Measurements from ENCODE around the gene ASB3. TPM values are rescaled to one million over a fixed set of nuclear protein-coding genes. Genes with fewer than 3 reads are reported as not detected.

The ASB3 gene
- total and polyA plus RNA-seq, 7 experiments from 2014 or later = 15.0 to 43.2 (median 27.2) TPM

DNA sequence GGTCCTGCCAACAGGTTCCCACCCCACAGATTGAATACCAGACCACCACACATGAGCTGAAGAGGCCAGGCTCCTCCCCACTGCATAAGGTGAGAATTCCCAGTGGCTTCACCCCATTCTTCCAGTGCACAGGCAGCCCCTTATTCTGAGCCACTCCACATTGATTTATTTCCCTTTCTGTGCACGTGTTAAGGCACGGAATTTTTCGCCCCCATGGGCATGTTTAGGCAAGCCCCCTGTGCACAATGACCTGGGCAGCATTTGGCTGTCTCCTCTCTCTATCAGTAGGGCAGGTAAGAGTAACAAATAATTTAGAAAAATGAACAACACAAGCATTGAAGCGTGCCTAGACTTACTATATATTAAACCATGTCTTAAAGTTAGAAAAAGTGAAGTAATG, 34.4 kb downstream of the ASB3 start:
- intact Hi-C loops (cut with micrococcal nuclease) = no loop called here
- H3K4me1 Mint-ChIP-seq = peaks cover 0 to 11% (median 0%) of the 10 kb centered on the region in 7 donors
- Histone ChIP-seq H3K27me3 (ENCODE audit: control insufficient read depth in 2 of 2, insufficient read depth in 2 of 2, low read length in 2 of 2) (no peaks in the 10 kb centered on the region), H3K36me3 (ENCODE audit: control insufficient read depth in 2 of 3, insufficient read depth in 3 of 3, low read length in 3 of 3) (peaks cover 0 to 26% (median 7%) of the 10 kb centered on the region in 3 experiments), H3K4me3 (ENCODE audit: low read length) (no peak overlapping the region), H3K4me1 (ENCODE audit: control insufficient read depth in 2 of 2, insufficient read depth in 2 of 2, low read length in 2 of 2) (no peaks in the 10 kb centered on the region), H3K9me3 (ENCODE audit: control insufficient read depth in 2 of 3, low read length in 3 of 3) (no peaks in the 10 kb centered on the region), H3K27ac (ENCODE audit: low read depth, low read length) (no peak overlapping the region)
- no peaks in the 10 kb centered on the region for H3K27me3 Mint-ChIP-seq
- ChIA-PET CTCF (no interaction called here), POLR2A (interaction anchor here (0.7 kb wide), 1 partner anchor 15 kb away, joined by 3 read pairs; the partner anchor contains the start of gene CHAC2)
- H3K36me3 Mint-ChIP-seq = peaks cover 11 to 49% (median 35%) of the 10 kb centered on the region in 5 donors
- no peak for ATAC-seq
- no peak for DNase-seq
- no peak overlapping the region for H3K4me3 Mint-ChIP-seq
- H3K9me3 Mint-ChIP-seq = peaks cover 0 to 2% (median 0%) of the 10 kb centered on the region in 11 donors
- peak overlapping the region in 2 of 9 donors; percentile 10 to 17 for H3K27ac Mint-ChIP-seq

DNA sequence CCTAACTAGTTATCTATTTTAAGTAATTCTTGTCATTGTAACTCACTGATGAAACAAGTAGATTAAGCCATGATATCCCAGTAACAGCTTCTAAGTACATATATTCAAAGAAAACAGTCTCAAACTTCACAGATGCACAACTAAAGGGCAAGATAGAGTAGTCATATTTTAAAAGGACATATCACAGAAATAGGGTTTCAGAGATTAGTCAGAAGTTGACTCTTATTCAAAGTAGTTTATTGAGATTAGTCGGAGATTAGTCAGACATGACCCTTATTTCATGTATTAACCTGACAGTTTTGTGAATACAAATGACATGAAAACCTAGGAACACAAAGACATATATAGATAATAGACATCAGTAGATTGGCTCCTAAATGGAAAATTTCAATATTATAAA, 35.0 kb downstream of the ASB3 start:
- Mint-ChIP-seq H3K9me3 (peaks cover 0 to 2% (median 0%) of the 10 kb centered on the region in 11 donors), H3K36me3 (peaks cover 10 to 44% (median 34%) of the 10 kb centered on the region in 5 donors), H3K27me3 (no peaks in the 10 kb centered on the region), H3K4me1 (peaks cover 0 to 11% (median 0%) of the 10 kb centered on the region in 7 donors), H3K27ac (no peak overlapping the region), H3K4me3 (no peak overlapping the region)
- ATAC-seq = no peak
- POLR2A ChIA-PET = interaction anchor here (0.7 kb wide), 1 partner anchor 16 kb away, joined by 3 read pairs; the partner anchor contains the start of gene CHAC2
- H3K36me3 ChIP-seq (ENCODE audit: control insufficient read depth in 2 of 3, insufficient read depth in 3 of 3, low read length in 3 of 3) = peaks cover 0 to 26% (median 8%) of the 10 kb centered on the region in 3 experiments
- no peak overlapping the region for H3K4me3 ChIP-seq (ENCODE audit: low read length)
- no peaks in the 10 kb centered on the region for H3K9me3 ChIP-seq (ENCODE audit: control insufficient read depth in 2 of 3, low read length in 3 of 3)
- H3K27ac ChIP-seq (ENCODE audit: low read depth, low read length) = no peak overlapping the region
- intact Hi-C loops (cut with micrococcal nuclease) = no loop called here
- CTCF ChIA-PET = interaction anchor here (0.6 kb wide), 1 partner anchor 150 kb away, joined by 3 read pairs; no protein-coding TSS in a partner anchor
- no peaks in the 10 kb centered on the region for H3K27me3 ChIP-seq (ENCODE audit: control insufficient read depth in 2 of 2, insufficient read depth in 2 of 2, low read length in 2 of 2)
- no peaks in the 10 kb centered on the region for H3K4me1 ChIP-seq (ENCODE audit: control insufficient read depth in 2 of 2, insufficient read depth in 2 of 2, low read length in 2 of 2)
- DNase-seq = no peak

- H3K4me1 Mint-ChIP-seq = peaks cover 0 to 11% (median 0%) of the 10 kb centered on the region in 7 donors
Measured at GRCh38 chr2:53750041-53750768, 36.5 kb downstream of the ASB3 start.

DNA sequence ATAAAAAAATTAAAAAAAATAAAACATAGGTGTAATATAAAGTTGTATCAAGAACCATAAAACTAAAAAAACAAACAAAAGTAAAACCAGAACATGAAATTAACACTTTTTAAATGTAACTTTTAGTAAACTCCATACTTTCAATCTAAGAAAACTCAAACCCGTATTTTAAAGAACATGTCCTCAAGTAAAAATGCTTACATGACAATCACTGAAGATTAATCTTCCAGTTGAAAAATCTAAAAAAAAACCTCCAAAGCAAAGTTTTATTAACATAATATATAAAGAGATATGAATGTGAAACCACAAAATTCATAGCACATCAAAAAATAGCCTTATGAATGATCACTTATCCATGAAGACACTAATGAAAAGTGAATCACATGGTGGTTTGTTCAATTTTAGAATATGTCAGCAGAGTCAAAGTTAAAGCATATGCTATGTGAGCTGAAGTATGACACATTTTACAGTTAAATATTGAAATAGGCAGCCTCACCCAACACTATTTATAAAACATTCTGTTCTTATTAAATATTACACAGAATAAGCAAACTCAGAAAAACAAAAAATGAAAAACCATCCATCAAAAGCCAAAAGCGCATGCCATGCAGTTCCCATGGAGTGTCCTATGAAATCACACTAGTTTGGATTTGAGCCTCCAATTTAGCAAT, 42.2 kb downstream of the ASB3 start:
- no peak overlapping the region for H3K4me3 Mint-ChIP-seq
- Histone ChIP-seq H3K9me3 (ENCODE audit: control insufficient read depth in 2 of 3, low read length in 3 of 3) (no peaks in the 10 kb centered on the region), H3K36me3 (ENCODE audit: control insufficient read depth in 2 of 3, insufficient read depth in 3 of 3, low read length in 3 of 3) (peaks cover 0 to 12% (median 8%) of the 10 kb centered on the region in 3 experiments), H3K4me3 (ENCODE audit: low read length) (no peak overlapping the region), H3K27ac (ENCODE audit: low read depth, low read length) (no peak overlapping the region), H3K4me1 (ENCODE audit: control insufficient read depth in 2 of 2, insufficient read depth in 2 of 2, low read length in 2 of 2) (no peaks in the 10 kb centered on the region), H3K27me3 (ENCODE audit: control insufficient read depth in 2 of 2, insufficient read depth in 2 of 2, low read length in 2 of 2) (no peaks in the 10 kb centered on the region)
- ChIA-PET CTCF (no interaction called here), POLR2A (interaction anchor here (0.6 kb wide), 1 partner anchor 1482 kb away, joined by 3 read pairs; no protein-coding TSS in a partner anchor)
- DNase-seq (no peak), ATAC-seq (no peak)
- peaks cover 0 to 22% (median 12%) of the 10 kb centered on the region in 7 donors for H3K4me1 Mint-ChIP-seq
- intact Hi-C loops (cut with micrococcal nuclease) = no loop called here
- H3K27ac Mint-ChIP-seq = peak overlapping the region in 1 of 9 donors; percentile 15
- H3K9me3 Mint-ChIP-seq = no peaks in the 10 kb centered on the region
- H3K36me3 Mint-ChIP-seq = peaks cover 13 to 62% (median 34%) of the 10 kb centered on the region in 5 donors
- H3K27me3 Mint-ChIP-seq = no peaks in the 10 kb centered on the region

More at GRCh38 chr2:53750041-53750768, 36.5 kb downstream of the ASB3 start:
- Mint-ChIP-seq H3K9me3 (no peaks in the 10 kb centered on the region), H3K27me3 (no peaks in the 10 kb centered on the region), H3K36me3 (peaks cover 5 to 41% (median 24%) of the 10 kb centered on the region in 5 donors), H3K27ac (no peak overlapping the region), H3K4me3 (no peak overlapping the region)
- no peaks in the 10 kb centered on the region for H3K4me1 ChIP-seq (ENCODE audit: control insufficient read depth in 2 of 2, insufficient read depth in 2 of 2, low read length in 2 of 2)
- intact Hi-C loops (cut with micrococcal nuclease) = no loop called here
- H3K36me3 ChIP-seq (ENCODE audit: control insufficient read depth in 2 of 3, insufficient read depth in 3 of 3, low read length in 3 of 3) = peaks cover 0 to 21% (median 8%) of the 10 kb centered on the region in 3 experiments
- no peak overlapping the region for H3K4me3 ChIP-seq (ENCODE audit: low read length)
- H3K27me3 ChIP-seq (ENCODE audit: control insufficient read depth in 2 of 2, insufficient read depth in 2 of 2, low read length in 2 of 2) = no peaks in the 10 kb centered on the region
- ChIA-PET POLR2A (no interaction called here), CTCF (no interaction called here)
- H3K9me3 ChIP-seq (ENCODE audit: control insufficient read depth in 2 of 3, low read length in 3 of 3) = no peaks in the 10 kb centered on the region
- H3K27ac ChIP-seq (ENCODE audit: low read depth, low read length) = no peak overlapping the region
- ATAC-seq (no peak), DNase-seq (no peak)

GRCh38 chr2:53740170-53740569, 46.6 kb downstream of the ASB3 start:
- H3K4me1 Mint-ChIP-seq = peaks cover 5 to 26% (median 17%) of the 10 kb centered on the region in 7 donors
- H3K36me3 Mint-ChIP-seq = peaks cover 10 to 53% (median 34%) of the 10 kb centered on the region in 5 donors
- no peaks in the 10 kb centered on the region for H3K9me3 ChIP-seq (ENCODE audit: control insufficient read depth in 2 of 3, low read length in 3 of 3)
- H3K27ac Mint-ChIP-seq = no peak overlapping the region
- H3K36me3 ChIP-seq (ENCODE audit: control insufficient read depth in 2 of 3, insufficient read depth in 3 of 3, low read length in 3 of 3) = peaks cover 0 to 8% (median 0%) of the 10 kb centered on the region in 3 experiments
- H3K9me3 Mint-ChIP-seq = no peaks in the 10 kb centered on the region
- H3K27me3 Mint-ChIP-seq = no peaks in the 10 kb centered on the region
- no peak overlapping the region for H3K4me3 Mint-ChIP-seq
- ChIA-PET POLR2A (no interaction called here), CTCF (no interaction called here)
- ATAC-seq (no peak), DNase-seq (no peak)
- no peaks in the 10 kb centered on the region for H3K4me1 ChIP-seq (ENCODE audit: control insufficient read depth in 2 of 2, insufficient read depth in 2 of 2, low read length in 2 of 2)
- H3K27ac ChIP-seq (ENCODE audit: low read depth, low read length) = no peak overlapping the region
- H3K4me3 ChIP-seq (ENCODE audit: low read length) = no peak overlapping the region
- no peaks in the 10 kb centered on the region for H3K27me3 ChIP-seq (ENCODE audit: control insufficient read depth in 2 of 2, insufficient read depth in 2 of 2, low read length in 2 of 2)
- intact Hi-C loops (cut with micrococcal nuclease) = no loop called here

DNA sequence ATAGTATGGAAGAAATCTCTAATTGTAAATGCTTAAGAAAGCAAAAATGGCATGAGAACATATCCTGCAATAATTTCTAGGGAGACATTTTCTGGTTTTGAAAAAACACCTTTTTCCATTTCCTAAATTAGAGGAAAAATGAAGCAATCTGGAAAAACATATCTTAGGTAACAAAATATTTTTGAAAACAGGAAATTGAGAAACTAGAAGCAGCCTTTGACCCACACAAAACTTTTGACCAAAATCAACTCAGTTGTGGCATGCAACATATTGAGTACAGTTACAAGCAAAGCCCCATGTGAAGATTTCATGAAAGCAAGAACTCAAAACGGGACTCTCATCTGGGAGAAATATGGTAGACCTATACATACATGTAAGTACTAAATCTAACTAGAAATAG, 47.7 kb downstream of the ASB3 start:
- ATAC-seq (no peak), DNase-seq (no peak)
- Histone ChIP-seq H3K27me3 (ENCODE audit: control insufficient read depth in 2 of 2, insufficient read depth in 2 of 2, low read length in 2 of 2) (no peaks in the 10 kb centered on the region), H3K4me3 (ENCODE audit: low read length) (no peak overlapping the region), H3K36me3 (ENCODE audit: control insufficient read depth in 2 of 3, insufficient read depth in 3 of 3, low read length in 3 of 3) (peaks cover 0 to 12% (median 0%) of the 10 kb centered on the region in 3 experiments), H3K9me3 (ENCODE audit: control insufficient read depth in 2 of 3, low read length in 3 of 3) (no peaks in the 10 kb centered on the region), H3K27ac (ENCODE audit: low read depth, low read length) (no peak overlapping the region), H3K4me1 (ENCODE audit: control insufficient read depth in 2 of 2, insufficient read depth in 2 of 2, low read length in 2 of 2) (no peaks in the 10 kb centered on the region)
- H3K4me3 Mint-ChIP-seq = no peak overlapping the region
- ChIA-PET CTCF (no interaction called here), POLR2A (no interaction called here)
- no peaks in the 10 kb centered on the region for H3K9me3 Mint-ChIP-seq
- no peaks in the 10 kb centered on the region for H3K27me3 Mint-ChIP-seq
- peaks cover 6 to 32% (median 17%) of the 10 kb centered on the region in 7 donors for H3K4me1 Mint-ChIP-seq
- H3K27ac Mint-ChIP-seq = peak overlapping the region in 1 of 9 donors; percentile 6
- peaks cover 17 to 60% (median 41%) of the 10 kb centered on the region in 5 donors for H3K36me3 Mint-ChIP-seq
- intact Hi-C loops (cut with micrococcal nuclease) = no loop called here
